GM15510 (cell line): ENCODE data around the gene GGTLC1.

Experiments used
- POLR2A ChIP-seq: IDR thresholded peaks from 3 replicates; pipeline ENCODE4 v1.6.1; 2011; ENCODE audit warnings: borderline replicate concordance; ENCODE audit not compliant: insufficient read length; ENCODE audit errors: extremely low read depth

Gene GGTLC1

DNA sequence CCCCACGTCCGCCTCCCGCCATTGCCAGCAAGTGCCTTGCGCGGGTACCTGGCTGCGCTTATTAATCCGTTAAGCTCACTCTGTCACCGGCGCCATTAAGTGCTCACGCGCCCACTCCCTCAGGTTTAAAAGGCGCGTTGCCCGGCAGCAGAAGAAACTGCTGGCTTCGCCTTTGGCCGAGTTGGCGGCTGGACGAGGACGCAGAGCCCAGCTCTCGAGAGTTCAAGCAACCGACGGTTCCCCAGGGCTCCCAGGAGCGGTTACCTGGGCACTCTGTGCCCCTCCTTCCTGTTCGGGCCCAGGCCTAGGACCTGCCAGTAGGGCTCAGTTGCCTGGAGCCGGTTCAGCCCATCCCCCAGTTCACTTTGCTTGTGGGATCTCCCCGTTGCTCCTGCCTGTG is at the start of gene GGTLC1:
Gene GGTLC1, minus strand, starts transcription at position 219 of the 400 bp plus-strand sequence. CDS start 2,168 bp downstream, outside the sequence.
- no peak for TF ChIP-seq POLR2A

- no peak for TF ChIP-seq POLR2A
These were observed 46.2 kb upstream of the GGTLC1 start for GRCh38 chr20:24034820-24035219.

- no peak for TF ChIP-seq POLR2A
These were observed 45.0 kb upstream of the GGTLC1 start for GRCh38 chr20:24033565-24033964.

GRCh38 chr20:24033151-24033550 is 44.6 kb upstream of the GGTLC1 start:
- no peak for TF ChIP-seq POLR2A

DNA sequence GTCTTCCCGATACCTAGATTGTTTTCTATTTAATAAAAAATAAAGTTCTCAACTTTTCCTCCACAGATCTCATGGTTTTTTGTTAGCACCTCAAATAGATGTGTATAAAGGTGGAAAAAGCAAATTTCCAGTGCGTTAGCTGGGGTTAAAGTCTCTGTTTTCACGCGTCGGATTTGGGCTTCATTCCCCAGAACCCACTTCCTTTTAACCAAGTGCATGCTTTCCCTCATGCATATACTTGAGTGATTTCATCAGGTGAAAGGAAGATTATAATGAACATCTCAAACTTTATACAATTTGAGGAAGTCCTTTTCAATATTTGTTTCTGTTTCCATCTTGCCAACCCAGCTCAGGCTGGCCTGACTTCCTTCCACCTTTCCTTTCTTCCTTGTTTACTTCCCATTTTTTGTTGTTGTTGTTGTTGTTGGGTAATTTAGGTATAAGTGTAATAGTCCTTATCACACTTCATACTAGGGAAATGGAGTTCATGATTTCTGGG is 43.9 kb upstream of the GGTLC1 start:
- no peak for TF ChIP-seq POLR2A

- TF ChIP-seq POLR2A = no peak
These were observed 38.6 kb upstream of the GGTLC1 start for GRCh38 chr20:24027229-24027628.

GRCh38 chr20:24022621-24023180 is 34.1 kb upstream of the GGTLC1 start:
- no peak for TF ChIP-seq POLR2A

GRCh38 chr20:24018796-24019195 is 30.2 kb upstream of the GGTLC1 start:
- no peak for TF ChIP-seq POLR2A

- TF ChIP-seq POLR2A = no peak
These were observed 28.8 kb upstream of the GGTLC1 start for GRCh38 chr20:24017458-24017755.

GRCh38 chr20:24016607-24017457 is 28.3 kb upstream of the GGTLC1 start:
- no peak for TF ChIP-seq POLR2A

DNA sequence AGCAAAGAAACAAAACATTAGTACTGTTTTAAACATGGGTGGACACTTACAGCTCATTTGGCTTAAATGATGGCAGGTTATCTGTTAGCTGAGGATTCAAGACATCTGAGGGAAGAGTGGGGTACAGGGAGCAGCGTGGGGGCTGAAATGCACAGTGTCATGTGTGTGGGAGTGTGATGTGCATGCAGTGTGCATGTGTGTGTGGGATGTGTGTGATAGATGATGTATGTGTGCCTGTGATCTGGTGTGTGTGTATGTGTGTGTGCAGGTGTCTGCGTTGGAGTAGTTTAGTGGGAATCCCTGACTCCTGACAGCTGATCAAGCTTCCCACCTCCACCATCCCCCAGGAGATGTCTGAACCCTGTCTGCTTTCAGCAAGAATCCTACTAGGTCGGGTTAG is 25.4 kb upstream of the GGTLC1 start:
- TF ChIP-seq POLR2A = no peak

DNA sequence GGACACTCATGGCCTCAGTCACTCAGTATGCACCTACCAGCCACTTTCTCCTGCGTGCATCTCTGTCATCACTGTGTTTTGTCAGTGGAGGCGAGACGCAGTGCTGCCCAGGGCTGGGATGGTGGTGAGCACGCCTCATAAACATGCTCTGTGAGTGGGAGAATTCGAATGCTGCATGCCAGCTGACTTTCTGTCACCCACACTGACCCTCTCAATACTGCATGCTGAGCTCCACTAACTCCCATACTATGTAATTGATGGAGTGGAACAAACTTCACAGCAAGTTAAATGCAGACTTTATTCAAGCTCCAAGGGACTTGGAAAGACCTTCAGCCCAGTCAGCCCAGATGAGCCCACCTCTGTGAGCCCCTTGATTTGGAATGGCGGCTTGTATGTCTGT is 22.7 kb upstream of the GGTLC1 start:
- no peak for TF ChIP-seq POLR2A

GRCh38 chr20:24007758-24008157 is 19.2 kb upstream of the GGTLC1 start:
- no peak for TF ChIP-seq POLR2A

DNA sequence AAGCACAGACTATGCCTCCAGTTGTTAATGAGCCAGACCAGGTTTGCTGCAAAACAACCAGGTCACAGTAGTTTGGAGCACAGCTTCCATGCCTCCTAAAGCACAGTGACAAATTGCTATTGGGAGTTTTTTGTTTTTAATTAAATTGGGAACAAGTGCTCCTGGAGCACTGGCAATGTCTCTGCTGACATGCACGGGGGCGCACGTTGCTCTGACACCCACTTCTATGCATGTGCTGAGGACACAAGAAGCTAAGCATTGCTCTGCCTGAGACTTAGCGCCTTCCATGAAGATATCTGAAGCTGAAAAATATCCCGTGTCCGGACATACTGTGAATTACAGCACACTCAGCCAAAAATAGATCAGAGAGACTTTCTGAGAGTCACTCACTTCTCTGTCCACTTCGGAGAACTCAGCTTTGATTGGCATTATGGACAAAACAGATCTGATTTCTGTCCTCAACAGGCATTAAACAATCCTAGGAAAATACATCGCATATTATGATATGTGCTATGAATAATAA is 18.6 kb upstream of the GGTLC1 start:
- TF ChIP-seq POLR2A = no peak

GRCh38 chr20:24006626-24007025 is 18.0 kb upstream of the GGTLC1 start:
- TF ChIP-seq POLR2A = no peak

DNA sequence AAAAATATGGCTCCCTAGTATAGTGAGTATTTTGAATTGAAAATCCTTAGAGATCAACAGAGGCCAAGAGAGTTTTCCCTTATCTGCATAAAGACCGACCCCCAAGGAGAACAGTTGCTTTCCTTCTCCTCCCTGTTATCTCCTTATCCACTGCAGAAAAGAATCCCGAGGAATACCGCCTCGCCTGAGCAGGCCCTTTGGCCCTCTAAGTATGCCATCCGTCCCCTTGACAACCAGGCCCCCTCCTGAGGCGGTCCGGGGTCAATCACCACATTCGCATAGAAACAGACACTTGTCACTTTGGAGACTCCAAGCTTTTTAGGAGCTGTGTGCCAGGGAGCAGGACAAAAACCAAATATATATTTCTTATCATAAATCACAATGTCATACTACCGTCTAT is 15.9 kb upstream of the GGTLC1 start:
- no peak for TF ChIP-seq POLR2A
